ENCODE results near the gene DRC7.

- no peak for TF ChIP-seq POLR2AphosphoS5 (IDR thresholded peaks at IDR 0.05; ENCODE audit: insufficient read depth in 1 of 2, low read depth in 1 of 2)
- TF ChIP-seq POLR2A (IDR thresholded peaks at IDR 0.05), result no peak
These were observed 50.0 kb downstream of the DRC7 start for GRCh38 chr16:57744642-57744903.
